Activated naive CD4-positive, alpha-beta T cell treated with anti-CD3 and anti-CD28 coated beads, Interleukin-2, amount 10 ng/mL, durations not matched to agents 7 days and 5 days (primary cell): ENCODE measurements around the gene AP3S2.
"Not testable (repeated sequence)": the region's sequence is repeated elsewhere in the genome, so short reads cannot be mapped to it uniquely, and the experiment has no call there.

Experiments
- CTCF ChIA-PET: fragments of 350-600 bp; sonication (Branson Sonifier 250); formaldehyde crosslinking; loops from one replicate; lab custom pipeline; 2021; ENCODE audit warnings: antibody characterized with exemption; lab: Charles Lee
- DNase-seq: peaks from one replicate; pipeline ENCODE4 v3.0.0-alpha.2; 2020
- H3K27ac Mint-ChIP-seq: one replicate; pipeline ENCODE4 v1.8.0; 2021; ENCODE audit warnings: mild to moderate bottlenecking, moderate library complexity, mixed read lengths
- H3K27me3 Mint-ChIP-seq: one replicate; pipeline ENCODE4 v1.8.0; 2021; ENCODE audit warnings: mild to moderate bottlenecking, mixed read lengths
- H3K36me3 Mint-ChIP-seq: one replicate; pipeline ENCODE4 v1.8.0; 2021; ENCODE audit warnings: mixed read lengths
- H3K4me1 Mint-ChIP-seq: one replicate; pipeline ENCODE4 v1.8.0; 2021; ENCODE audit warnings: mixed read lengths
- H3K4me3 Mint-ChIP-seq: one replicate; pipeline ENCODE4 v1.8.0; 2021; ENCODE audit warnings: mild to moderate bottlenecking, moderate library complexity, mixed read lengths
- H3K9me3 Mint-ChIP-seq: one replicate; pipeline ENCODE4 v1.8.0; 2021; ENCODE audit warnings: mixed read lengths

Gene AP3S2

DNA sequence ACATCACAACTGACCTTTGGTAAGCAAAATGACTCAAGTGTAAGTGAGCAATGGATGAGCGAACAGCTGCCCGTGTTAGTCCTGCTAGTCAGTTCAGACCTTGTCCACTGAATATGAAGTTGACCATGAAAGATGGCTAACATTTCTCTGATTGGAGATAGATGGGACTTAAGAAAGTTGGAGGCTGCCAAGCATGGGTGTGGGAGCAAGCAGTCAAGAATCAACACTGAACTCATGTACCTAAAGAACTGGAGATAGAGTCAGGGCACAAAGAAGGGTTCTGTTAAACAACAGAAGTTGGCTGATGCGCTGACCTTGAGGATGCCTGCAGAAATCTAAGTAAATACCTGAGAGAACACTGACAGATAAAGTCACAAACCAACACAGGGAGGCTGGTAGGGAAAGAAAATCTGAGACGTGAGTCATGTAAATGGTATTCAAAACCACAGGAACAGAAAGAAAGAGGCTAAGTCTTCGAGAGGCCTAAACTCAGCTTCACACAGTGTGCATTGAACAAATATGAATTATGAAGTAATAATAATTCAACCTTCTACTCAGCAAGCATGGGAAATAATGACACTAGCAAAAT, 48.4 kb downstream of the AP3S2 start:
- H3K27me3 Mint-ChIP-seq = no peaks in the 10 kb centered on the region
- peaks cover 5% of the 10 kb centered on the region for H3K4me1 Mint-ChIP-seq
- DNase-seq = no peak
- no peak overlapping the region for H3K4me3 Mint-ChIP-seq
- H3K27ac Mint-ChIP-seq = no peak overlapping the region
- no peaks in the 10 kb centered on the region for H3K9me3 Mint-ChIP-seq
- H3K36me3 Mint-ChIP-seq = peaks cover 21% of the 10 kb centered on the region
- CTCF ChIA-PET = interaction anchor here (1.6 kb wide), 1 partner anchor 29 kb away, joined by 3 read pairs; no protein-coding TSS in a partner anchor

- no peak for DNase-seq
Observed at GRCh38 chr15:89841962-89842361, 51.8 kb downstream of the AP3S2 start.

GRCh38 chr15:89841306-89841705, 52.5 kb downstream of the AP3S2 start:
- no peak for DNase-seq
- Mint-ChIP-seq H3K4me1 (peaks cover 7% of the 10 kb centered on the region), H3K27me3 (no peaks in the 10 kb centered on the region), H3K9me3 (no peaks in the 10 kb centered on the region), H3K4me3 (no peak overlapping the region), H3K27ac (no peak overlapping the region), H3K36me3 (peaks cover 14% of the 10 kb centered on the region)
- CTCF ChIA-PET = interaction anchor here (0.9 to 1.0 kb wide), 2 partner anchors 33 to 100 kb away, joined by 3 to 4 read pairs; no protein-coding TSS in a partner anchor

More at GRCh38 chr15:89841962-89842361, 51.8 kb downstream of the AP3S2 start:
- peaks cover 7% of the 10 kb centered on the region for H3K4me1 Mint-ChIP-seq
- CTCF ChIA-PET = interaction anchor here (1.0 kb wide), 1 partner anchor 33 kb away, joined by 4 read pairs; no protein-coding TSS in a partner anchor
- H3K27me3 Mint-ChIP-seq = no peaks in the 10 kb centered on the region
- H3K4me3 Mint-ChIP-seq = no peak overlapping the region
- H3K27ac Mint-ChIP-seq = no peak overlapping the region
- H3K9me3 Mint-ChIP-seq = no peaks in the 10 kb centered on the region
- peaks cover 11% of the 10 kb centered on the region for H3K36me3 Mint-ChIP-seq

DNA sequence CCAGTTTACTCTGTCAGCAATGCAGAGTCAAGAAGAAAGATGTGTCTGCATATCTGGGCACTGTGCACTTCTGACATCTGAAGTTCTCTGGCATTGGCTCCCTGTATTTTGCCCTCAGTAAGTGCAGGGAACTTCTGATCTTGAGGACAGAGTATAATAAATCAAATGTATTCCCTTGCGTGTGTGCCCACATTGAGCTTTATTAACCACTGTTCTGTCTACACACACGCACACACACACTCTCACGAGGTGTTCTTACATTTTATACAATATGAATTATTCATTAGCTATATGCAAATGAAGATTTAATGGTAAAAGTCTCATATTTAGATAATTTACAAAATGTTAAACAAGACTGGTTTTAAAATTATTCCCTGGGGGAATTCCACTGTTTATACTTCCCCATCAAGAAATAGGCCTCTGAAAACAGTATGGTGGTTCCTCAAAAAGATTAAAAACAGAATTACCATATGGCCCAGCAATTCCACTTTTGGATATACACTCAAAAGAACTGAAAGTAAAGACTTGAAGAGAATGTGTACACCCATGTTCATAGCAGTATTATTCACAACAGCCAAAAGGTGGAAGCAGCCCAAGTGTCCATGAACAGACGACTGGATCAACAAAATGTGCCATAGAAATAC, 54.5 kb downstream of the AP3S2 start:
- Mint-ChIP-seq H3K27ac (no peak overlapping the region), H3K36me3 (peaks cover 25% of the 10 kb centered on the region), H3K4me1 (peaks cover 7% of the 10 kb centered on the region), H3K9me3 (no peaks in the 10 kb centered on the region), H3K4me3 (no peak overlapping the region), H3K27me3 (no peaks in the 10 kb centered on the region)
- no peak for DNase-seq
- CTCF ChIA-PET = interaction anchor here (1.5 kb wide), 1 partner anchor 35 kb away, joined by 6 read pairs; no protein-coding TSS in a partner anchor

DNA sequence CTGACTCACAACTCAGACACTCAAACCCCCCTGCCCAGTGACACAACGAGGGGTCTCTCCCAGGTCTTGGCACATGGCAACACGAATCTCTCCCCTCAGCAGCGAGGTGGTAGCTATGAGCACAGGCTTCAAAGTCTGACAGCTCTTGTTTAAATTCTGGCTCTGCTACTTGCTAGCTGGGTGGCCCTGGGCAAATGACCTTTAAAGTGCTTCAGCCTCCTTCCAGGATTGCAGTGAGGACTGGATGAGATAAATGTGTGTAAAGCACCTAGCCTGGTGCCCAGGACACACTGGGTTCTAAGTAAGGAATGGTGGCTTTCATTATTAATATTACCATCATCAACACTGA, 56.0 kb downstream of the AP3S2 start:
- Mint-ChIP-seq H3K36me3 (peaks cover 32% of the 10 kb centered on the region), H3K4me1 (peaks cover 7% of the 10 kb centered on the region), H3K9me3 (no peaks in the 10 kb centered on the region), H3K27me3 (no peaks in the 10 kb centered on the region), H3K27ac (no peak overlapping the region), H3K4me3 (no peak overlapping the region)
- CTCF ChIA-PET = interaction anchor here (1.5 kb wide), 1 partner anchor 37 kb away, joined by 6 read pairs; no protein-coding TSS in a partner anchor
- no peak for DNase-seq

GRCh38 chr15:89837134-89837829, 56.5 kb downstream of the AP3S2 start:
- H3K27ac Mint-ChIP-seq = peak overlapping the region; percentile 47
- no peaks in the 10 kb centered on the region for H3K27me3 Mint-ChIP-seq
- no peak for DNase-seq
- no peak overlapping the region for H3K4me3 Mint-ChIP-seq
- CTCF ChIA-PET = no interaction called here
- no peaks in the 10 kb centered on the region for H3K9me3 Mint-ChIP-seq
- H3K36me3 Mint-ChIP-seq = peaks cover 32% of the 10 kb centered on the region
- peaks cover 7% of the 10 kb centered on the region for H3K4me1 Mint-ChIP-seq

GRCh38 chr15:89836267-89837133, 57.3 kb downstream of the AP3S2 start:
- H3K4me1 Mint-ChIP-seq = peaks cover 2% of the 10 kb centered on the region
- H3K27me3 Mint-ChIP-seq = no peaks in the 10 kb centered on the region
- CTCF ChIA-PET = no interaction called here
- H3K9me3 Mint-ChIP-seq = no peaks in the 10 kb centered on the region
- DNase-seq = no peak
- no peak overlapping the region for H3K4me3 Mint-ChIP-seq
- peaks cover 30% of the 10 kb centered on the region for H3K36me3 Mint-ChIP-seq
- no peak overlapping the region for H3K27ac Mint-ChIP-seq

DNA sequence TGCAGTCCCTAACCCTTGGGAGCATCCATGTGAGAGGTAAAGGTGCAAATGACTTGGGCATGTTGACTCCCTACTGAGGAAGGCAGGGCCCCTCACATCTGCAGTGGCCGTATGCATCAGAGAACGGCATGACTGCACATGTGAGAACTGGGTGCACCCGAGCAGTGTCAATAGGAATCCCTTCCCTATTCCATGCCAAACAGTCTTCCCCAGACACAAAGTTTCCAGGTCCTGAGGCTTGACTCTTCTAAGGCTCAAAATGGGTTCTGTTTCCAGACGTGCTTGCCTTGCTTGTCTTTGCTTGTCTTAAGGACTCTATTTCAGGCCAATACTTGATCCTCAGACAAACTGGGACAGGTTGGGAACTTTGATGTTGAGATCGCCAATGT, 58.6 kb downstream of the AP3S2 start:
- H3K36me3 Mint-ChIP-seq = peaks cover 25% of the 10 kb centered on the region
- H3K4me3 Mint-ChIP-seq = no peak overlapping the region
- no peak overlapping the region for H3K27ac Mint-ChIP-seq
- CTCF ChIA-PET = no interaction called here
- H3K9me3 Mint-ChIP-seq = no peaks in the 10 kb centered on the region
- DNase-seq = no peak
- no peaks in the 10 kb centered on the region for H3K27me3 Mint-ChIP-seq
- H3K4me1 Mint-ChIP-seq = peaks cover 2% of the 10 kb centered on the region

GRCh38 chr15:89834465-89835175, 59.2 kb downstream of the AP3S2 start:
- H3K4me1 Mint-ChIP-seq, H3K27ac Mint-ChIP-seq, H3K4me3 Mint-ChIP-seq, DNase-seq, CTCF ChIA-PET, H3K27me3 Mint-ChIP-seq, H3K9me3 Mint-ChIP-seq: not testable (repeated sequence)
- H3K36me3 Mint-ChIP-seq = peaks cover 25% of the 10 kb centered on the region

GRCh38 chr15:89833966-89834365, 59.8 kb downstream of the AP3S2 start:
- Mint-ChIP-seq H3K4me1 (peaks cover 2% of the 10 kb centered on the region), H3K27me3 (no peaks in the 10 kb centered on the region), H3K27ac (no peak overlapping the region), H3K36me3 (peaks cover 25% of the 10 kb centered on the region), H3K4me3 (no peak overlapping the region), H3K9me3 (no peaks in the 10 kb centered on the region)
- no peak for DNase-seq
- CTCF ChIA-PET = interaction anchor here (0.6 kb wide), 1 partner anchor 41 kb away, joined by 3 read pairs; no protein-coding TSS in a partner anchor

DNA sequence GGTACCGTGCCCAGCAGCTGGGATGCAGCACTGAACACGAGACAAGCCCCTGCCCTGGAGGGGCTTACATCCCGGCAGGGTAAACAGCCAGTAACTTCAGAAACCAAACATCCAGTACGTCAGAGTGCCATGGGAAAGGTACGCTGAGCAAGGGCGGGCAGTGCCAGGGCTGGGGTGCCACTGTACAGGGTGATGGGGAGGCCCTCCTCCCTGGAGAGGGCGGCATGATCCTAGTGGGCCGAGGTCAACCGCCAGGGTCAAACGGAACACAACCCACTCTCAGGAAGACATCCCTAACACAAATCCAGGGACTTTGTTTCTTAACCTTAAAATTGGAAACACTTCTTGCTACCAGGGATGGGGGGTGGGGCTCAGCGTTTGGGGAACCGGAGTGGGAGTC, 63.2 kb downstream of the AP3S2 start:
- H3K9me3 Mint-ChIP-seq = no peaks in the 10 kb centered on the region
- no peaks in the 10 kb centered on the region for H3K4me1 Mint-ChIP-seq
- no peak overlapping the region for H3K4me3 Mint-ChIP-seq
- no peak for DNase-seq
- CTCF ChIA-PET = no interaction called here
- no peaks in the 10 kb centered on the region for H3K27me3 Mint-ChIP-seq
- no peak overlapping the region for H3K27ac Mint-ChIP-seq
- peaks cover 17% of the 10 kb centered on the region for H3K36me3 Mint-ChIP-seq

DNA sequence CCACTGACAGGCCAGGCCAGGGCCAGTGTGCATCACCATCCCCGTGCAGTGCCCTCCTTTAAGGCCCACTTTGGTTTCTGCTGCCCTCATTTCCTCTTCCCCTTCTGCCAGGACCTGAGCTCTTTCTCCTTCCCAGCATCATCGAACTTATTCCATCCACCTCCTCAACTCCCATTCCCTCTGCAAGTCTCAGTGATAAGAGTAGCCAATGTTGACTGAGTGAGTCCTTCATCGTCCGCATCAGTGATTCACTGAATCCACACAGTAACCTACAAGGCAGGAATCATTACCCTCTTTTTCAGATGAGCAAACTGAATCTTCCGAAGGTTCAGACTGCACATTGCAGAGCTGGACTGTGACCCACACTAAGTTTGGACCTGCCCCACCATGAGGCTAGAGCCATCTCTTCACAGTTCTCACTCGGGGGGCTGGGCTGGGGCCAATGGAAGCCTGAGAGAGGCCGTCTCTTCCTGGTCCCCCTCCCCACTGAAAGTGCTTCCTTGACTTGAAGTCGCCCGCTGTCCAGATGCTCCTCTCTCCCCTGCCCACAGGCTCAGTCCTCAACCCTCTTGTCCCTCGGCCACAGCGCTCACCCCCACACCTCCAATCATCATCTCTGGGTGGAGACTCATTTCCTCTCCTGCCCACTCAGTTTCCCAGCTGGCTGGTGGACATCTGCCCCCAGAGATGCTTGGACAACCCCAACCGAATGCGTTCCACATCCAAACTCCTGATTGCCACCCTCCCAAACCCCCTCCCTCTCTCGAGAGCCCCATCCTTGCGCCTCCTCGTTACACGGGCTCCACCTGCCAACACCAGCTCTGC, 64.0 kb downstream of the AP3S2 start:
- CTCF ChIA-PET = no interaction called here
- Mint-ChIP-seq H3K4me1 (no peaks in the 10 kb centered on the region), H3K27ac (no peak overlapping the region)

GRCh38 chr15:89829161-89829560, 64.6 kb downstream of the AP3S2 start:
- CTCF ChIA-PET = no interaction called here
- peaks cover 8% of the 10 kb centered on the region for H3K36me3 Mint-ChIP-seq

More for the DNA sequence above, 64.0 kb downstream of the AP3S2 start:
- DNase-seq = no peak
- Mint-ChIP-seq H3K36me3 (peaks cover 11% of the 10 kb centered on the region), H3K4me3 (no peak overlapping the region), H3K9me3 (no peaks in the 10 kb centered on the region), H3K27me3 (no peaks in the 10 kb centered on the region)

More at GRCh38 chr15:89829161-89829560, 64.6 kb downstream of the AP3S2 start:
- Mint-ChIP-seq H3K27ac (no peak overlapping the region), H3K4me3 (no peak overlapping the region), H3K9me3 (no peaks in the 10 kb centered on the region), H3K4me1 (no peaks in the 10 kb centered on the region), H3K27me3 (peaks cover 2% of the 10 kb centered on the region)
- DNase-seq = no peak
